GM12801 (cell line): ENCODE results near the gene C22orf15.

Experiments used
- CTCF ChIP-seq: IDR thresholded peaks from one replicate; pipeline ENCODE4 v1.5.1; 2011; ENCODE audit warnings: control low read depth; ENCODE audit not compliant: insufficient read length; ENCODE audit errors: extremely low read depth

C22orf15 gene

DNA sequence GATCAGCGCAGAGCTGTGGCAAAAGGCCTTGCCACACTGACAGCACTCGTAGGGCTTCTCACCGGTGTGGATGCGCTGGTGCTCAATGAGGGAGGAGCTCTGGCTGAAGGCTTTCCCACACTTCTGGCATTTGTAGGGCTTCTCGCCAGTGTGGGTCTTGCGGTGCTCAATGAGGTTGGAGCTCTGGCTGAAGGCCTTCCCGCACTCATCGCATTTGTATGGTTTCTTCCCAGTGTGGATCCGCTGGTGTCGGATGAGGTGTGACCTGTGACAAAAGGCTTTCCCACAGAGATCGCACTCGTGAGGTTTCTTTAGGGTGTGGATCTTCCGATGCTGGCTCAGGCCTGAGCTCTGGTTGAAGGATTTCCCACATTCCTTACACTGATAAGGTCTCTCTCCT lies 18.8 kb upstream of the C22orf15 start:
- no peak for TF ChIP-seq CTCF

DNA sequence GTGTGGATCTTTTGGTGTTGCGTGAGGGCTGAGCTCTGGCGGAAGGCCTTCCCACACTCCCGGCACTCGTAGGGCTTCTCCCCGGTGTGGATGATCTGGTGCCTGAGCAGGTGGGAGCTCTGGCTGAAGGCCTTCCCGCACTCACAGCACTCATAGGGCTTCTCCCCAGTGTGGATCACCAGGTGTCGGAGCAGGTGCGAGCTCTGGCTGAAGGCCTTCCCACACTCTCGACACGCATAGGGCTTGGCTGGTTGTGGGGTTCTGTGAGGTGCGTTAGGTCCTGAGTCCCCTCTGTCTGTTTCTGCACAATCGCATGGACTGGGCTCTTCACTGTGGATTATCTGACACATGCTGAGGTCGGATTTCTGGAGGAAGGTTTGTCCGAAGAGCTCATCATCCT lies 18.3 kb upstream of the C22orf15 start:
- TF ChIP-seq CTCF: no peak

GRCh38 chr22:23745791-23746190 lies 17.0 kb upstream of the C22orf15 start:
- TF ChIP-seq CTCF: no peak

DNA sequence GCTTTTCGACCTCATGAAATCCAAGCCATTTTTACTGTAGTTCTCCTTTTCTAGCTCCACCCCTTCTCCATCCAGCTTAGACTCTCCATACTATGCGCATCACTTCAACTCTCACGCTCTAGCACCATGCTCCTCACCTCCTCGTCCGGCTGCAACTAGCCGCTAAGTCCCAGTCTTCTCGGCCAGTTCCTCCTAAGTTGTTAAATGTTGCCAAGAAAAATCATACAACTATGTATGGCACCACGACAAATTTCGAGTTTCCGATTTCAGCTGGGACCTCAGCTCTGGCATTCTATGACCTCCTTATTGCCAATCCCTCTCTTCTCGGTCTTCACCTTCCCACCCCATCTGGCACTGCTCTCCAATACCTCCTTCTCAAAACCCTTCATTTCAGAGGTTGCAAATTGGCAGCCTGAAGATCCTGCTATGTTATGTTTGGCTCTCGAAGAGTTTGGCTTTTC lies 12.9 kb upstream of the C22orf15 start:
- TF ChIP-seq CTCF: no peak

- no peak for TF ChIP-seq CTCF
Measured at GRCh38 chr22:23750367-23750713, 12.4 kb upstream of the C22orf15 start.

- TF ChIP-seq CTCF: no peak
Measured at GRCh38 chr22:23750714-23751440, 11.9 kb upstream of the C22orf15 start, which contains the start of gene ZNF70. ZNF70 (minus strand) TSS chr22:23751112; CDS start chr22:23745140, 5,972 bp downstream.

DNA sequence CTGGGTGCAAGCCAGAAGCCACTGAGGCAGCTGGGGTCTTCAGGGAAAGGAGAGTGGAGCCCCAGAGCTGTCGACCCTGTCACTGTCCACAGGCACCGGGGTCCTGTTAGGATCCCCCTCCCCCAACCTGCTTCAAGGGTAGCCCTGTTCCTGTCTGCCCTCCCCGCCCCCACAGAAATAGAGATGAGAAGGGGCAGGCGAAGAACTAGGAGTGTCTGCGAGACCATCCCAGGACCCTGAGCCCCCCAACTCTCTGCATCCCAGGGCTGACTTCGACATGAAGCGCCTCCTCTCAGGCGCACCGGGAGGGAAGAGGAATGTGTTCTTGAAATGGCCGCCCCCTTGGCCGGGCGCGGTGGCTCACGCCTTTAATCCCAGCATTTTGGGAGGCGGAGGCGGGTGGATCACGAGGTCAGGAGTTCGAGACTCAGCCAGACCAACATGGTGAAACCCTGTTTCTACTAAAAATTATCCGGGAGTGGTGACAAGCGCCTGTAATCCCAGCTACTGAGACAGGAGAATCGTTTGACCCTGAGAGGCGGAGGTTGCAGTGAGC lies 11.3 kb upstream of the C22orf15 start:
- TF ChIP-seq CTCF: no peak
